HG03457 (cell line): Measurements from ENCODE around the gene S1PR3.

Source experiments
- ATAC-seq: cut with Tn5 transposase; IDR thresholded peaks from one replicate; pipeline ENCODE4 v1.9.1; 2021; ENCODE audit warnings: moderate number of reproducible peaks; ENCODE audit not compliant: unreplicated experiment

The S1PR3 gene

DNA sequence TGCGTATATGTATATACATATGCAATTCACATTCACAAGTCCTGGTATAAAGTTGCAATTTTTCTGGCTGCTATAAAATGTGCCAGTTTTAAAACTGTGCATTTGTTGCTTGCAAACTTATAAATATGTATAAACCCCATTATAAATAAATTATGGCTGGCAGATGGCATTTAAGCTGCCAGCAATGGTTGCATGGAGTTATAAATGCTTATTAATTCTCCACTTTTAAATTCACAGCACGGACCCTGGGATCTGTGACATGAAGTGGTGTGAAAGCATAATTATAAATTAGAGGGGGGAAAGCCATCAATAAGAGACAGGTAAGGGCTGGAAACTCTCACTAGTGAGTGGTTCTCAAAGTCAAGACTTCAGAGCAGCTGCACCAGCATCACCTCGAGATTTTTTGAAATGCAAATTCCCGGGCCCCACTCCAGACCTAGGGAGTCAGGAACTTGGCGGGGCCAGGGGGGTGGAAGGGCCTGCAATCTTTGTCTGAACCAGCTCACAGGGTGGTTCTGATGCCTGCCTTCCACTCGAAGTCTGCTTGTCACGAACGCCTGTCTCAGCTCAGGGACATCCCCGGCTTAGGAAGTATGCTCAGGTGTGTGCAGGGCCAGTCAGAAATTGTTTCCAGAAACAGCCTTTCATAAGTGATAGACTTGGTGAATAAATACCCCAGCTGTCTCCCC is 16.9 kb downstream of the S1PR3 start:
- ATAC-seq, result no peak

DNA sequence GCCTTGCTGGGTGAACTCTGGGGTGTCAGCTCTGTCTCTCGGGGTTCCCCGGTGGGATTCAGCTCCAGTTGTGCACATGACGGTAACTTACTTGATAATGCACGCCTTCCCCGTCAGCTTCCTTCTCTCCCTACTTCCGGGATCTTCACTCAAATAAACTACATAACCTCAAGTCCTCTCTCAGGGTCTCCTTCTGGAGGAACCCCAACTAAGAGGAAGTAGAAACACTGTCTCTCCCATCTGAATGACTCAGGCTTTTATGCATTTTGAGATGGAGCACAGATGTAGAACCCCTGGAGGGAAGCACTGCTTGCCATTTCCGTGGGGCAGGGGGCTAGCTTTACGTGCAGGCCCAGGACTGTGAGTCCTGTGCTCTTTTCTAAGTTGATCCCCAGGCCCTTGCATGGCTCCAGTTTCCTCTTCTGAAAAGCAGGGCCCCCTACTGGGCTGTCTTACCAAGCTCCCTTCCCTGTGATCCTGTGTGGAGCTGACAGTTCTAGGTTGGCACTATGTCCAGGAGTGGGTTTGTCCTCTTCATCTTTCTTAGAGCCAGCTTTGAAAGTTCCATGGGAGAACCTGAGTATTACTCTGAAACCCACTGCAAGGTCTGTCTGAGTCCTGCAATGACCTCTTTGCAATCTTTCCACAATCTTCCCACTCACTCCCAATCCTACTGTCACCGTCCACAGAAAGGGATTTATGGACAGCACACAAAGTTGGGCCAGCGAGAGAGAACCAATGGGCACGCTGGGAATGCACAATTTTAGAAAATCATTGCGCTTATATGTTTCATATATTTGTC is 17.7 kb downstream of the S1PR3 start:
- no peak for ATAC-seq

DNA sequence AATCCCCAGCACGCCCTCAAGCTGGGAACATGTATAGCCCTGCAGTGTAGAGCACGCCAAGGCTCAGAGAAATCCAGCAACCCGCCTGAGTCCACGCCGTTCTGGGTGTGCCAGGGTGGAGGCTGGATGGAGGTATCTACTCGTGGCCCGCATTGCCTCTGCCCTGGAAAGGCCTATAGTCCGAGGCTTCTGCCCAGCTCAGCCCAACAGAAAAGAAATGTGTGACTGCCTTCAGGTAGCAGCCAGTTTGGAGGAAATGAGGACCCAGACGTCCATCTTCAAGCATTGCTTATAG is 18.2 kb downstream of the S1PR3 start:
- no peak for ATAC-seq

DNA sequence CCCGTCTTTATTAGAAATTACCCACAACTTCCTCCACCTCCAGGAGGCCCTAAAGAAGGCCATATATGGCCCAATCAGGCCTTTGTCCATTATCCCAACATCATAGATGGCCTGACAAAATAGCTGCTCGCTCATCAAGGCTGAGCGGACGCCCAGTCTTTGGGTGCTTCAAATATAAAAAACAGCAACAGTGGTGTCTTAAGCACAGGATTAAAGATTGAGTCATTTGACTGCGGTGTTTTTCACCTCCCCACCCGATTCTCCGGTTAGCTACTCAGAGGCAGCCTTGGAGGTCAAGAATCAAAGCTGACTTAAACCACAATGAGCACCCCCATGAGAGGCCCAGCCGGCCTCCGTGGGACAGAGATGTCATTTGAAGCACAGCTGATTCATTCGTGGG is 18.8 kb downstream of the S1PR3 start:
- ATAC-seq, result no peak

DNA sequence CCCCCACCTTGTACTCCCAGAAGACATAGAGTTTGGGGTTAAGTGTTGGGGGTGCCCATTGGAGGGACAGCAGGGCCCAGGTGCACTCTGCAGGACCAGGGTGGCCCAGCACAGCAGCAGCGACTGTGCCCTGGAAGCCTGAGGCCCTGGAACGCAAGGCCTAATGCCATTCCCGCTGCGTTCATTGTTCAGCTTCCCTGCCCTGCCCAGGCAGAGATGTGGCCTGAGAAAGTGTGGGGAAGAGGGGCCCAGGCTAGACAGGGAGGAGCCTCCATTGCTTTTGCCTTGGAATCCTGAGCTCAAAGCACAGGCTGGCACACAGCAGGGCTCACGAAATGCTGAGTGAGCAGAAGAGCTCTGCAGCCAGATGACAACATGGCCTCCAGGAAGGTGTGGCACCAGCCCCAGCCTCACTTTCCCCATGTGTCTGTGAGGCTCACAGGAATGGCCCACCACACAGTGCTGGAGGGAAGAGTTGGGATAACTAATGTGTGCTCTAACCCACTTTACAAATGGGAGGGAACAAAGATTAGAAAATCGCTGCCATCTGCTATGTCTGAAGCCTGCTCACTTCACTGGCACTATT is 19.4 kb downstream of the S1PR3 start:
- no peak for ATAC-seq

DNA sequence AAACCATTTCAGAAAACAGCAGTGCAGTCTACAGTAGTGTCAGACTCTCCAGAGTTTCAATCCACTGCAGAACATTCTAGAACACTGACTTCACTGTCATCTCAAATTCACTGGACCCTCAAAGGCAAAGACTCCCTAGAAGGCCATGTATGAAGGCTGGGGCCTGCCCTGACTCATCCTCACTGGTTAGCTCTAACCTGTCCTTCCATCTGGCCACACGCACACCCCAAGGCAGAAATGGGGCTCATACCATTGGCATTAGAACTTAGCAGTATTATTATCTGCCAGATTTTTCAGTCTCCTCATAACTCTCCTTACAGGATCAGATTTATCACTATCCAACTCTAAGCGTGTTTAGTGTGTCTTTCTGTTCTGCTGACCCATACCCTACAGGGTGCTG is 20.4 kb downstream of the S1PR3 start:
- ATAC-seq, result no peak

DNA sequence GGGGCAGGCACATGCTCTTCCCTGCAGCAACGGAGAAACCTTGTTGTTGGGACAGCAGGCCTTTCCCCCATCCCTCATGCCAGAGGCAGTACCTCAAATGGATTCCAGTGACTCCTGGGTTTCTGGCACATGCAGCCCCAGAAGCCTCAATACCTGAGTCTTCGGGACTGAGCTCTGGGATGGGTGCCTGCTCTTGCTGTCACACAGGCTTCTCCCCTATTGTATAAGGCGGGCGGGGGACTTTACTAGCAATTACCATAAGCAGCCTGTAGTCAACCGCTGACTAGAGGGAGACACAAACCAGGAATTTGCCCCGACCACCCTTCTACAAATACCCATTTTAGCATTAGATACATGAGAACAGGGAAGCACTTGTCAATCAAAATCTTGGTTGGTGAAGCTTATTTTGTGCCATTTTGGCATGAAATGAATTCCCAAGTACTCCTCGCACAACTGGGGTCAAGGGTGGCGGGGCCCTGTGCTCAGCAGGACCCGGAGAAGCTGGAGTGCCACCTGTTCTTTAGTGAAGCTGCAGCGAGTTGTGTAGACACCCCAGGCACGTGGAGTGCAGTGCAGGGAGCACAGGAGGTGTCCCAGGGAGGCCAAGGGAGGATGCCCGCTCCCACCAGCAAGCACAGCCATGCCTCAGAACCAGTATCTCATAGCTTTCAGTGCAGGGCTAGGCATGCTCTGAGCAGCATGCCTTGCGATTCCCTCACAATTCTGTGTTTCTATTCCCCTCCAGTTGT is 21.2 kb downstream of the S1PR3 start:
- no peak for ATAC-seq

DNA sequence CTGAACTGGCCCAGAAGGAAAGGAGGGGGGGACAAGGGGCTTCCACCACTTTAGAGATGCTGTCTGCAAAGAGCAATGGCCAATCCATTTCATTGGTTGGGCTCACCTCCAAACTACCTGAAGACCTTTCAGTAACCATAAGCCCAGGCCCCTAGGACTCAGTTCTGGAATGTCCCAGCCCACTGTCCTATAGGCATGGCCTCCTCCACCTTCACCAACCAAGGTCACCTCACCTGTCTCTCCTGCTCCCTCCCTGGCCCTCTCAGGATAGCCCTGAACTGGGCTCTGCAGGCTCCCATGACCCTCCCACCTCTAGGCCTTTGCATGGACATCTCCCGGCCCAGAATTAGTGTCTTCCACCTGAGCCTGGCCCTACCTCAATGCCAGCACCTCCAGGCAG is 22.4 kb downstream of the S1PR3 start:
- ATAC-seq, result no peak

DNA sequence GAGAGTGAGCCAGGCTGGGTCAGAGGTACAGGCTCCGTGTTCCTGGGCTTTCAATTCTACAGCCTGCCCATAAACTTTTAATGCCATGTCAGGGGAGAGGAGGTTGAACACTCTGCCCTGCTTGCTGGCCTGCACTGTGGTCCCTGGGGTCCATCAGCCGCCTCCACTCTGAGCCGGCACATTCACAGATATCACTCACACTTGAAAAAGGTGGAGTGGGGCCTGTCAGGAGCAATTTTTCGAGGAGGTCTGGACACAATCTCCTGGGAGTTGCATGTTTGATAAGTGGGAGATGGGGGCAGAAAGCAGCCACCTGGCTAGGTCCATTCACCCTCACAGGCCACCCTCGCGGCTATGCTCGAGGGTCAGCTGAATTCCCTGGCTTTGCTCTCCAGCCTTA is 22.9 kb downstream of the S1PR3 start:
- no peak for ATAC-seq

DNA sequence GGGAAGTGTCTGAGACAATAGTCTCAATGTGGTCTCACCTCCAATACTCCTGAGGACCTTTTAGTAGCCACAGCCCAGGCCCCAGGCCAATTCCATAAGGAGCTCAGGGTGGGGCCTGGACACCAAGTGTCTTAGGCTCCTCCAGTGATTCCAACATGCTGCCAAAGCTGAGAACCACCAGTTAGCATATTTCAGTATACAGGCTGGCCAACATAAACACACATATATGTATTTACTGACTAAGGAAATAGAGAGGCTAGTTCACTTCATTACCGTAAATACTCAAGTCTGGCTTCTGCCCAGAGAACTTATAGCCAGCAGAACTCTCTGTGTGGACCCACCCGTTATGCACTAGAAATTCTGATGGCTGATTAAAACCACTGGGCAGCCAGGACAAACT is 24.1 kb downstream of the S1PR3 start:
- ATAC-seq, result no peak

DNA sequence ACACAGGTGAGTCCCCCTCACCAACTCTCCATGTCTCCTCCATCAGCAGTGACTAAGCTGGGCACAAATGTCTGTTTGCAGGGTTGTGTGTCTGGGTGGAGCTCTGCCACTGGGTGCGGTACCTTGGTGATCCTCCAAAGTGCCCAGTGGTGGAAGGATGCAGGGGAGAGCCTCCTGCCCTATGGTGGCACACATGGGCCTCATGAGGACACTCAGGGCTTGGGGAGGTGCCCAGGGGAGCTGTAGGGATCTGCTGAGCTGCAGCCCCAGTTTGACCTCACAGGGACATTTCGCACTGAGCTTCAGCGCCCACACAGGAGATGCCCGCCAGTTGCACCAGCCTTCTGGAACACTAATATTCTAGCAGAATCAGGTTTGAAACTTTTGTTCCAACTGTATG is 29.5 kb downstream of the S1PR3 start:
- ATAC-seq, result no peak

DNA sequence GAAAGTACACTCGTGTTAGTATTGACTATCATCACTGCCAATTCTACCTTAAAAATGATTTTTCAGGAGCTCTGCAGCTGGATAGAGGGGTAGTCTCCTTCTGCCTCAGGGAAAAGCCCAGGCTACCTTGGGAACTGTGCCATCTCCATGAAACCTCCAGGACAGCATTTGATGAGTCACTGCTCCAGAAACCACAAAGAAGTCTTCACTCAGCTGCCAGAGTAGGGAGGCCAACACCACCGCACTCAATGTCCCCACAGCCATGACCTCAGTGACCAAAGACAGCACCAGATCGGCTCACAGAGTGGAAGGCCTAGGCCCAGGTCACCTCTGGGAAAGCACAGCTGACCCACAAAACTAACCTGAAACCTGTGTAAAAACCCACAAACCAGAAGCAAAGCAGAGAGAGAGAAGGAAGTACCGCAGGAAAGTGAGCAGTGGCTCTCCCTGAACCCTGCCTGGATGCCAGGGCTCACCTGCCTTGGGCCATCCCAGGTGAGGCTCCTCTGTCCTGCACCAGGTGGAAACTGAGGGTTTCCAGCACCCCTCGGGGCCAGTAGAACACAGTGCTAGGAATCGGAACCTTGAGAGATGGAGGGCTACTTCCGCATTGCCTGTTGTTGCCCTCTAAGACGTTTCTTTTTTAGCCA is 30.0 kb downstream of the S1PR3 start:
- no peak for ATAC-seq

DNA sequence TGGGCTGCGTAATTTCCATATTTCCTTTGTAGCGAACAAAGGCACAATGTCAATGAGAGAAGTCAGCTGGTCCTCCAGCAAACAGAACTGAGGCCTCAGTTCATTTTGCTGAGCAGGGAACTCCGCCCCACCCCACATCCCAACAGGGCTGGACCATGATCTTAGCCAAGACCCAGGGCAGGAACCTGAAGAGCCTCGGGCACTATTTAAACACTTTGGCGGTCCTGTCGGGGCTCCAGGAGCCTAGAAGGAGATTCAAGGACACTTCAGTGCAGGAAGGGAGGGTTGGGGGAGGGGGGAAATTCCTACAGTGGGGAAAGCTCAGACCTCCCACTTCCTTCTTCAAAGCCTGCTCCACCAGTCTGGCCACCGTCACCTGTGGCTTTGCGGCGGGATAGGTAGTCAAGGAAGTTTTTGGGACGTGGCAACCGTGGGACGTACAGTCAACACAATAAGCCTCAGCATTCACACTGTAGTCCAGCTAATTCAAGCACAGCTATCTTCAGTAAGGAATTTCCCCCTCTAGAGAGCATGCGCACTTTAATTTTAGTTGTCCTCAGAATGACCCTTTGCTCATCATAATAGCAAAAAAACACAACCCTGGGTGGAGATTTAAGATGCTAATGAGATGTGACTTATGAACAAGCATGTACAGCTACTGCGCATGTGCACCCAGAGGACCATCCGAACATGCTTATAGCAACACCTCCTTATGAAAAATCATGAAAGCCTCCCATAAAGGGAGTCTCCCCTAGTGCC is 30.9 kb downstream of the S1PR3 start:
- no peak for ATAC-seq

DNA sequence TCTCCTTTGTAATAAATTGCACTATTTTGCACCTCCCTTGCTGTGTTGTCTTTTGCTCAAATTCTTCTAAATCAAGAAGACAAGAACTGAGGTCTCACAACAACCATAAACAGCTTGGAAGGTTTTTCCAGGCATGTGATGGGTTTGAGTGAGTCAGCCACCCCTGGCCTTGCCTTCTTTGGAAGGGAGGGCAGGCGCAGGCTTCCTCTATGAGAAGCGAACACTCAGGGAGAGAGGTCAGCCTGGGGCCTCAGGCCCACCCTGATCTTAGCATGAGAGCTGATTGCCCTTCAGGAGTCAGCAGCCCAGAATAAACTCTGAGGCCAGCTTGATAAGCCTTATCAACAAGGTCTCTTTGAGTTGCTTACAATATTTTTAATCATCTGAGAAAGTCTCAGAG is 31.6 kb downstream of the S1PR3 start:
- ATAC-seq, result no peak

DNA sequence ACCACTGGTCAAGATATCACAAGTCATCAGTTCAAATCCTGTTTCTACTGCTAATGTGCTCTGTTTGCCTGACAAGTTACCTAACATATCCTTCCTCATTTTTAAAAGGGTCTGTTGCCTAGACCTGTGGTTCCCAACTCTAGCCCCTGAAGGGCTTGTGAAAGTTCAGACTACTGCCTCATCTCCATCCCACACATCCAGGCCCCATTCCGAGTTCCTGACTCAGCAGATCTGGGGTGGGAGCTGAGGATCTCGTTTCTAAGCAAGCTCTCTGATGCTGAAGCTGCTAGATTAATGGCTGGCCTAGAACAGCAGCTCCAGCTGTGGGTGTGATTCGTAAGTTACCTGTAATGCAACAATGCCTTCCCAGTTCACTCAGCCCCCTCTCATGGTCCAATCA is 32.5 kb downstream of the S1PR3 start:
- ATAC-seq, result no peak

DNA sequence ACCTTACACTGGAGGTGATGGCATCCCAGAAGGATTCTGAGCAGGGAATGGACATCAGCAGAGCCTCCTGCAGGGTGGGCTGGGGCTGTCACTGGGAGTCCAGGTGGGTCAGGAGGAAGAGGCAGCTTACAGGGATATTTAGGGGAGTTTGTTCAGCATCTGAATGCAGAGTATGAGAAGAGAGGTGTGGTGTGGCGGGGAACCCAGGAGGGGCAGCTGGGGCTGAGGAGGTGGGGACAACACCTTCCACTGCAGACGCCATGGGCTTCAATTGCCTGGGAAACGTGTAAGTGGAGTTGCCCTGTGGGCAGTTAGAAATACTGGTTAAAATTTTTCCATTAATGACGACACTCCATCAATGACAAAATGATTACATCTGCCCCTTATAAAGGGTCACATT is 33.5 kb downstream of the S1PR3 start:
- ATAC-seq, result no peak

DNA sequence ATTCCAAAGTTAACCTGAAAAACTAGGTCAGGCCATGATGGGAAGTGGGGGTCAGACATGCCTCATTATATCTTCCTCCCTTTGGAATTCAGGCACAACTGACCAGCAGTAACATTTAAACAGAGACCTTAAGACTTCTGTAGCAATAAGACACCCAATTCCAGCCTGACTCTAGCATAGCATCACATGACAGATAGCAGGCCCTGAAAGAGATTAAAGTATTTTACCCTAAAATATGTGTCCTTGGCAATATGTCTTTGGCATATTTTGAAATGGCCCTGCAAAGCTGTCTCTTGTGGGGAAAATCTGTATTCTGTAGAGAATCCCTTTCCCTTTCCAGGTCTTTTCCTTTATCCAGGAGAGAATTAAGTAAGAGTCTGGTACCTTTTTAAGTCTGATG is 34.3 kb downstream of the S1PR3 start:
- ATAC-seq, result no peak

DNA sequence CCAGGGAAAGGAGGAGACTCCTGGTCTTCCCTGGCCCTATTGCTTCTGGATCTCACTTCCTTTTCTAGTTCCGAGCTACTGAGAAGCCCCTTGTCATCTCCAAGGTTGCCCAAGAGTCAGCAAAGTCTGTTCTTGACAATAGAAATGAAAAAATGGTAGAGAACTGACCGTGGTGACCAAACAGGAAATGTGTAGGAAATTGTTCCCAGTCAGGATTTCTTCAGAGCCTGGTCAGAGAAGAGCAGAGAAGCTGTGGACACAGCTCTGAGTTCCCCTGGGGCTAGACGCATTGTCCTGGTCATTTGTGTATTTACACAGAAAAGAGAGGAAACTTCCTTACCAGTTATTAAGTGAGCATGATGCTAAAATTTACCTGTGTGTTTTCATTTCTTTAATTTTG is 35.6 kb downstream of the S1PR3 start:
- ATAC-seq, result no peak

DNA sequence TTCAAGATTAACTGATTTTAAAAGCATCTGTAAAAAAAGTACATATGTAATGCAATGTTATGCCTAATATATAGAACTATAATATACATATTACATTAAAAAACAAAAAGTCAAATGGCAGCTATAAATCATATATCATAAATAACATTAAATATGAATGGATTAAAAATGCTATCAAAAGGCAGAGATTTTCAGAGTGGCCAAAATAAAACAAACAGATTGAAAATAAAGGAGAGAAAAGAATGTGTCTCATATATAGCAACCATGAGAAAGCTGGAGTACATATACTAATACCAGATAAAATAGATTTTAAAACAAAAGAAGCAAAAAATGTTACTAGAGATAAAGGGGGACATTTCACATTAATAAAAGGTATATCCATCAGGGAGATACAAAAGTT is 38.5 kb downstream of the S1PR3 start:
- ATAC-seq, result no peak

DNA sequence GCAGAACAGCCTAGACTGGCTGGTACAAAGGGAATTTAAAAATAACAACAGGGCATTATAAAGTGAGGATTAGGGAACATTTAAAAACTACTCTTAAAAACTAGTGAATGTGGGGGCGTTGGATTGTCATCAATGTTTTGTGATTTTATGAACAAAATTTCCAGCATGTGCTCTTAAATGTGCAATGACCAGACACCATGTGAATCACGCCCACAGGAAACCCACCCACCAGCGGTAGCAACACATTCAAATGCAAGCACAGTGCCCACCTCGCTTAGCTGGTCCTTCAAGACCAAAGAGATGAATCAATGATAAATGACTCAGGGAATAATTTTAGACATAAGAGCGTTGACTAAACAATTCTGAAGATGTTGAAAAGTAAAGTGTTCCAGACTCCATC is 40.9 kb downstream of the S1PR3 start:
- no peak for ATAC-seq

DNA sequence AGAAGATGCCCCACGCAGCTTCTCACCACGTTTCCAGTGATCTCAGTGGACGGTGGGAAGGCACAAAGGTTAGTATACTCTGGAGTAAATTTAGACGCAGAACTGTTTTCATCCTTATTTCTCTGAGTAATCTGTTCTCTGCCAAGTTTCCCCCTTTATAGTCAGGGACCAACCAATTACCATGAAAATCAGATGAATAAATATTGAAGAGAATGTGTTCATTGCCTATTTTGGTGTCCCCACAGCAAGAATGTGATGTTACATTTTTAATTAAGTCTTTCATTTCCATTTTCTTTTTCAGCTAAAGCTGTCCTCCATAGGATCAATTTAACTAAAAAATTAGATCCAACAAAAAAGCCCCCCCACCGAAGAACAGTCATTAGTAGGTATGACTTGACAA is 41.4 kb downstream of the S1PR3 start:
- ATAC-seq, result no peak
